ENCODE measurements around the gene VASH2.

The VASH2 gene

GRCh38 chr1:212945463-212946160 lies 4.7 kb upstream of the VASH2 start:
- no peak for ATAC-seq
- no peak for TF ChIP-seq ZC3H10 (CRISPR knock-in tag; IDR thresholded peaks at IDR 0.05)
- peak; percentile 24; the same call in 1 of the 2 replicates for TF ChIP-seq ZNF70 (CRISPR knock-in tag; IDR thresholded peaks at IDR 0.05)

GRCh38 chr1:212946872-212947271 lies 3.5 kb upstream of the VASH2 start:
- ATAC-seq: no peak
- no peak for TF ChIP-seq ZFP3 (CRISPR knock-in tag; IDR thresholded peaks at IDR 0.05)
- no peak for TF ChIP-seq ZNF8 (CRISPR knock-in tag; IDR thresholded peaks at IDR 0.05)
- TF ChIP-seq GLIS3 (CRISPR knock-in tag; IDR thresholded peaks at IDR 0.05): no peak
- no peak for TF ChIP-seq ZFP30 (CRISPR knock-in tag; IDR thresholded peaks at IDR 0.05)
- no peak for TF ChIP-seq TSHZ2 (CRISPR knock-in tag; IDR thresholded peaks at IDR 0.05)
- TF ChIP-seq RARB (CRISPR knock-in tag; IDR thresholded peaks at IDR 0.05): no peak
- TF ChIP-seq CREB5 (CRISPR knock-in tag; IDR thresholded peaks at IDR 0.05; ENCODE audit: low read depth): no peak
- no peak for TF ChIP-seq PPARA (CRISPR knock-in tag; IDR thresholded peaks at IDR 0.05; ENCODE audit: borderline replicate concordance)

- ATAC-seq: no peak
- TF ChIP-seq ISL1 (CRISPR knock-in tag; IDR thresholded peaks at IDR 0.05) (no peak), TCF4 (CRISPR knock-in tag; IDR thresholded peaks at IDR 0.05; ENCODE audit: borderline replicate concordance) (no peak), SNAI2 (CRISPR knock-in tag; IDR thresholded peaks at IDR 0.05) (no peak), PATZ1 (CRISPR knock-in tag; IDR thresholded peaks at IDR 0.05; ENCODE audit: borderline replicate concordance) (no peak), GLIS3 (CRISPR knock-in tag; IDR thresholded peaks at IDR 0.05) (no peak), ARNTL (CRISPR knock-in tag; IDR thresholded peaks at IDR 0.05; ENCODE audit: borderline replicate concordance, low read depth) (no peak), ZNF565 (CRISPR knock-in tag; conservative IDR thresholded peaks at IDR 0.05; ENCODE audit: low read depth) (no peak), OSR1 (CRISPR knock-in tag; IDR thresholded peaks at IDR 0.05) (no peak), TOX (CRISPR knock-in tag; IDR thresholded peaks at IDR 0.05; ENCODE audit: borderline replicate concordance) (no peak), BACH2 (CRISPR knock-in tag; IDR thresholded peaks at IDR 0.05; ENCODE audit: borderline replicate concordance) (no peak), POU6F1 (CRISPR knock-in tag; IDR thresholded peaks at IDR 0.05; ENCODE audit: borderline replicate concordance, low read depth) (no peak), PPARA (CRISPR knock-in tag; IDR thresholded peaks at IDR 0.05; ENCODE audit: borderline replicate concordance) (no peak), TSHZ2 (CRISPR knock-in tag; IDR thresholded peaks at IDR 0.05) (no peak), CREB5 (CRISPR knock-in tag; IDR thresholded peaks at IDR 0.05; ENCODE audit: low read depth) (no peak), RARB (CRISPR knock-in tag; IDR thresholded peaks at IDR 0.05) (no peak), ZC3H10 (CRISPR knock-in tag; IDR thresholded peaks at IDR 0.05) (no peak), ESRRG (CRISPR knock-in tag; IDR thresholded peaks at IDR 0.05) (no peak), CSRNP3 (CRISPR knock-in tag; IDR thresholded peaks at IDR 0.05) (no peak)
Observed at GRCh38 chr1:212949771-212950170, 570 bp upstream of the VASH2 start.

Measured in SK-N-SH treated with all-trans-retinoic acid at 6 μM for 48 hours (cell line).